K562 (cell line): ENCODE measurements around the gene SHISA6. TPM values are rescaled to one million over a fixed set of nuclear protein-coding genes. Genes with fewer than 3 reads are reported as not detected.

Experiments
- ATAC-seq: fragments of 200-7000 bp; cut with Tn5 transposase; 3 replicates; pipeline ENCODE4 v1.9.1; 2020; ENCODE audit warnings: moderate library complexity
- BruUV-seq: library from RNA; stranded (reverse); fragments of 400-500 nt; replicated peaks from 2 replicates; lab custom pipeline; 2021; lab: Mats Ljungman, UMichigan
- CTCF ChIA-PET: fragments of 300-600 bp; formaldehyde crosslinking; extraction: SDS; loops from one replicate; lab custom pipeline; 2021; ENCODE audit warnings: low intra/inter-chr PET ratio; lab: Yijun Ruan, JAX
- POLR2A ChIA-PET: fragments of 300-600, 350-650 bp; sonication (Branson Sonifier 250); formaldehyde crosslinking; extraction: SDS; loops from one replicate; lab custom pipeline; 2021; ENCODE audit warnings: antibody characterized with exemption, inconsistent platforms; lab: Yijun Ruan, JAX
- DNase-seq, 4 experiments: peaks; one replicate each; pipeline versions ENCODE4 v3.0.0 to v3.0.0-alpha.2; 2011 to 2018; ENCODE audit warnings: low spot score in 3 of 4, mixed read lengths in 3 of 4; ENCODE audit errors: extremely low read depth in 1 of 4
- FAIRE-seq: peaks from 2 replicates; lab custom pipeline; 2011; peaks lifted over from hg19 to GRCh38; lab: Jason Lieb, UNC
- H2AFZ ChIP-seq: 2 replicates; pipeline ENCODE4 v1.6.0; 2011; ENCODE audit warnings: low read depth, low read length, control low read depth, inconsistent platforms
- H3K27ac ChIP-seq: fragments of 200-600 bp; 3 replicates; pipeline ENCODE4 v1.8.0; 2011; ENCODE audit warnings: low read depth, mild to moderate bottlenecking, control low read depth, inconsistent platforms, low read length, moderate library complexity, mixed read lengths; ENCODE audit errors: extremely low read depth
- H3K27me3 ChIP-seq, 2 experiments: fragments of 300-600 bp in 1 of 2; 2 replicates in 1 of 2; 3 replicates in 1 of 2; pipeline versions ENCODE4 v1.6.0 to v1.8.0; 2011; ENCODE audit warnings: inconsistent platforms in 2 of 2, low read length in 2 of 2, mild to moderate bottlenecking in 1 of 2, mixed read lengths in 1 of 2, moderate library complexity in 1 of 2; ENCODE audit not compliant: control insufficient read depth in 2 of 2, insufficient read depth in 2 of 2
- H3K36me3 ChIP-seq: fragments of 300-600 bp; 3 replicates; pipeline ENCODE4 v1.8.0; 2011; ENCODE audit warnings: mild to moderate bottlenecking, low read length, inconsistent platforms; ENCODE audit not compliant: control insufficient read depth, insufficient read depth
- H3K4me1 ChIP-seq, 2 experiments: fragments of 200-600 bp in 1 of 2; replicated peaks in 1 of 2; 2 replicates in 1 of 2; 3 replicates in 1 of 2; pipeline versions ENCODE4 v1.5.1 to v1.8.0; 2011; ENCODE audit warnings: inconsistent platforms in 2 of 2, low read length in 2 of 2, mild to moderate bottlenecking in 1 of 2, mixed read lengths in 1 of 2, moderate library complexity in 1 of 2; ENCODE audit not compliant: control insufficient read depth in 2 of 2, insufficient read depth in 2 of 2
- H3K4me2 ChIP-seq: 2 replicates; pipeline ENCODE4 v1.6.1; 2011; ENCODE audit warnings: low read length, control low read depth, inconsistent platforms, mixed read lengths; ENCODE audit not compliant: insufficient read depth
- H3K4me3 ChIP-seq: fragments of 200-600 bp; sonication (generic), shearing (Covaris generic); 2 replicates; pipeline ENCODE4 v1.5.1; 2016; ENCODE audit warnings: control low read depth, inconsistent platforms
- H3K79me2 ChIP-seq: fragments of 200-600 bp; 3 replicates; pipeline ENCODE4 v1.8.0; 2011; ENCODE audit warnings: low read length, inconsistent platforms; ENCODE audit not compliant: control insufficient read depth, insufficient read depth
- H3K9ac ChIP-seq, 2 experiments: 2 replicates each; pipeline versions ENCODE4 v1.6.0 to v1.6.1; 2011; ENCODE audit warnings: low read depth in 2 of 2, low read length in 2 of 2, control low read depth in 1 of 2, inconsistent platforms in 1 of 2, mild to moderate bottlenecking in 1 of 2, mixed read lengths in 1 of 2; ENCODE audit not compliant: insufficient read depth in 1 of 2
- H3K9me1 ChIP-seq: one replicate; pipeline ENCODE4 v1.6.0; 2011; ENCODE audit warnings: inconsistent platforms, mild to moderate bottlenecking, low read length, moderate library complexity; ENCODE audit not compliant: control insufficient read depth, insufficient read depth
- H3K9me3 ChIP-seq: replicated peaks from 2 replicates; pipeline ENCODE4 v1.5.1; 2011; ENCODE audit warnings: low read depth, low read length, inconsistent platforms; ENCODE audit not compliant: control insufficient read depth, insufficient read depth
- H4K20me1 ChIP-seq: replicated peaks from 2 replicates; pipeline ENCODE4 v1.6.1; 2011; ENCODE audit warnings: low read length, inconsistent platforms, mixed read lengths; ENCODE audit not compliant: control insufficient read depth, insufficient read depth
- ARID4B ChIP-seq: sonication (generic); formaldehyde crosslinking; IDR thresholded peaks from 2 replicates; pipeline ENCODE4 v1.8.0; 2022; ENCODE audit warnings: mild to moderate bottlenecking, missing genetic modification reagents
- ATF7 ChIP-seq: fragments of 450-650 bp; IDR thresholded peaks from 2 replicates; pipeline ENCODE4 v1.7.1; 2014; ENCODE audit warnings: mild to moderate bottlenecking, moderate library complexity
- ELF2 ChIP-seq: fragments of 250-450 bp; sonication (Bioruptor Pico); IDR thresholded peaks from 2 replicates; pipeline ENCODE4 v1.5.0; 2021; ENCODE audit warnings: mild to moderate bottlenecking
- EZH2 ChIP-seq: IDR thresholded peaks from 2 replicates; pipeline ENCODE4 v1.6.1; 2012; ENCODE audit warnings: low read depth, mild to moderate bottlenecking, inconsistent platforms, low read length, borderline replicate concordance
- FOXM1 ChIP-seq, 2 experiments: fragments of 450-650 bp in 1 of 2; sonication (generic) in 1 of 2; formaldehyde crosslinking in 1 of 2; IDR thresholded peaks; 2 replicates each; pipeline versions ENCODE4 v1.6.1 to v1.9.0; 2017 to 2022; ENCODE audit warnings: low read depth in 2 of 2, mild to moderate bottlenecking in 2 of 2, missing genetic modification reagents in 1 of 2, moderate library complexity in 1 of 2
- GABPA ChIP-seq: fragments of 200-800 bp; sonication (Bioruptor generic); conservative IDR thresholded peaks from 2 replicates; pipeline ENCODE4 v1.6.1; 2016; ENCODE audit warnings: low read depth, missing genetic modification characterization, missing compliant biosample characterization
- MYBL2 ChIP-seq, 2 experiments: fragments of 450-650 bp in 1 of 2; sonication (generic) in 1 of 2; formaldehyde crosslinking in 1 of 2; IDR thresholded peaks; 2 replicates each; pipeline versions ENCODE4 v1.6.1 to v1.8.1; 2017 to 2022; ENCODE audit warnings: borderline replicate concordance in 1 of 2, inconsistent platforms in 1 of 2, low read depth in 1 of 2, mild to moderate bottlenecking in 1 of 2, missing genetic modification reagents in 1 of 2, moderate library complexity in 1 of 2
- NR3C1 ChIP-seq: sonication (generic); formaldehyde crosslinking; IDR thresholded peaks from 2 replicates; pipeline ENCODE4 v1.8.1; 2022; ENCODE audit warnings: missing genetic modification reagents
- PML ChIP-seq: IDR thresholded peaks from 2 replicates; pipeline ENCODE4 v1.6.1; 2012; ENCODE audit warnings: low read length, inconsistent platforms
- RBM22 ChIP-seq: fragments of 200-400 bp; formaldehyde crosslinking; IDR thresholded peaks from 2 replicates; pipeline ENCODE4 v1.6.1; 2018; ENCODE audit warnings: low read length, low read depth; ENCODE audit not compliant: poor library complexity, severe bottlenecking
- RUNX1 ChIP-seq: sonication (generic); IDR thresholded peaks from 2 replicates; pipeline ENCODE4 v1.6.1; 2016; ENCODE audit warnings: antibody characterized with exemption, low read depth
- SRSF3 ChIP-seq: fragments of 200-400 bp; formaldehyde crosslinking; IDR thresholded peaks from 2 replicates; pipeline ENCODE4 v1.6.1; 2016; ENCODE audit warnings: mild to moderate bottlenecking, low read length, moderate library complexity; ENCODE audit not compliant: insufficient read depth
- TRIM25 ChIP-seq: fragments of 450-650 bp; IDR thresholded peaks from 2 replicates; pipeline ENCODE4 v1.7.0; 2016; ENCODE audit warnings: borderline replicate concordance
- ZBTB2 ChIP-seq: fragments of 450-650 bp; IDR thresholded peaks from 2 replicates; pipeline ENCODE4 v1.6.1; 2016; ENCODE audit warnings: antibody characterized with exemption
- ZNF589 ChIP-seq: fragments of 200-800 bp; sonication (Bioruptor generic); IDR thresholded peaks from 2 replicates; pipeline ENCODE4 v1.6.1; 2016; ENCODE audit warnings: low read depth, missing genetic modification characterization, missing compliant biosample characterization
- ZNF77 ChIP-seq: fragments of 250-450 bp; sonication (Bioruptor Pico); IDR thresholded peaks from 2 replicates; pipeline ENCODE4 v1.5.0; 2020
- WGBS: fragments of 100-300 bp; shearing (Covaris generic); methylation state at CpG from one replicate; pipeline ENCODE4 v1.1.6; 2016; ENCODE audit warnings: low coverage, mixed read lengths; ENCODE audit not compliant: insufficient coverage; ENCODE audit errors: missing lambda C conversion rate; 5-methylcytosine and 5-hydroxymethylcytosine counted together
- in situ Hi-C: fragments of 300-500 bp; cut with MboI; formaldehyde crosslinking; loops from 4 replicates; pipeline ENCODE4 v1.15.0; 2018; ENCODE audit warnings: inconsistent platforms, mixed read lengths
- intact Hi-C: fragments of 100-400 bp; cut with micrococcal nuclease; formaldehyde crosslinking; loops from 2 replicates; pipeline ENCODE4 v1.14.2; 2022
- polyA plus RNA-seq, 8 experiments: library from polyadenylated mRNA; depleted of rRNA in 4 of 8; stranded (reverse) in 5 of 8; unstranded in 3 of 8; fragments of >200 nt; fragmentation: Nextera tagmentation in 2 of 8; fragmentation: Illumina TruSeq in 1 of 8; extraction: Ambion mirVana in 2 of 8; extraction: Trizol in 1 of 8; gene quantifications; 2 replicates each; pipeline versions ENCODE4 v1.2.1 to v1.2.3, GENCODE V29; 2011 to 2014; ENCODE audit warnings: inconsistent platforms in 1 of 8, missing spikeins in 1 of 8
- total RNA-seq, 7 experiments: library from RNA; depleted of rRNA in 6 of 7; stranded (reverse); fragments of >200 nt in 6 of 7; fragmentation: Illumina TruSeq in 2 of 7; extraction: Trizol in 2 of 7; gene quantifications; 2 replicates each; pipeline versions ENCODE4 v1.2.1 to v1.2.3, GENCODE V29; 2011 to 2021; ENCODE audit warnings: low replicate concordance in 1 of 7

The SHISA6 gene
- total and polyA plus RNA-seq, 9 of the 15 experiments (the other 6 are each of a cell fraction or from before 2014, with no cell fraction given), result not detected

GRCh38 chr17:11578998-11579397, 338.0 kb downstream of the SHISA6 start:
- Histone ChIP-seq H3K4me3 (no peak overlapping the region), H3K9me3 (no peaks in the 10 kb centered on the region), H3K4me1 (no peaks in the 10 kb centered on the region), H3K9me1 (no peaks in the 10 kb centered on the region), H2AFZ (no peak overlapping the region), H3K36me3 (no peaks in the 10 kb centered on the region), H4K20me1 (no peaks in the 10 kb centered on the region), H3K79me2 (no peaks in the 10 kb centered on the region), H3K27ac (no peak overlapping the region), H3K27me3 (no peaks in the 10 kb centered on the region), H3K4me2 (no peak overlapping the region), H3K9ac (no peak overlapping the region)
- FAIRE-seq (no peak), ATAC-seq (no peak), DNase-seq (no peak)
- in situ Hi-C loops (no loop called here), intact Hi-C loops (no loop called here)
- ChIA-PET CTCF (no interaction called here), POLR2A (no interaction called here)
- BruUV-seq, result no TSS peak
- 0% methylated on average over 3 of the region's 3 CpGs for WGBS
- TF ChIP-seq GABPA (tag) (no peak), EZH2 (no peak), NR3C1 (CRISPR knock-in tag) (no peak), MYBL2 (IDR thresholded peaks at IDR 0.05; ENCODE audit: low read depth) (no peak), MYBL2 (CRISPR knock-in tag; IDR thresholded peaks at IDR 0.05; ENCODE audit: borderline replicate concordance) (no peak), ARID4B (CRISPR knock-in tag) (no peak), RUNX1 (no peak), FOXM1 (IDR thresholded peaks at IDR 0.05; ENCODE audit: low read depth) (no peak), FOXM1 (CRISPR knock-in tag; IDR thresholded peaks at IDR 0.05; ENCODE audit: low read depth) (no peak), RBM22 (no peak), ZNF589 (CRISPR knock-in tag) (no peak), PML (no peak), ZNF77 (CRISPR knock-in tag) (no peak), ATF7 (no peak), TRIM25 (no peak), ZBTB2 (no peak), SRSF3 (no peak), ELF2 (CRISPR knock-in tag) (no peak)
